ENCODE results near the gene TMEM229B.
A peak's percentile ranks its signal among the peaks of the same experiment; 100 is the strongest.

Gene TMEM229B

DNA sequence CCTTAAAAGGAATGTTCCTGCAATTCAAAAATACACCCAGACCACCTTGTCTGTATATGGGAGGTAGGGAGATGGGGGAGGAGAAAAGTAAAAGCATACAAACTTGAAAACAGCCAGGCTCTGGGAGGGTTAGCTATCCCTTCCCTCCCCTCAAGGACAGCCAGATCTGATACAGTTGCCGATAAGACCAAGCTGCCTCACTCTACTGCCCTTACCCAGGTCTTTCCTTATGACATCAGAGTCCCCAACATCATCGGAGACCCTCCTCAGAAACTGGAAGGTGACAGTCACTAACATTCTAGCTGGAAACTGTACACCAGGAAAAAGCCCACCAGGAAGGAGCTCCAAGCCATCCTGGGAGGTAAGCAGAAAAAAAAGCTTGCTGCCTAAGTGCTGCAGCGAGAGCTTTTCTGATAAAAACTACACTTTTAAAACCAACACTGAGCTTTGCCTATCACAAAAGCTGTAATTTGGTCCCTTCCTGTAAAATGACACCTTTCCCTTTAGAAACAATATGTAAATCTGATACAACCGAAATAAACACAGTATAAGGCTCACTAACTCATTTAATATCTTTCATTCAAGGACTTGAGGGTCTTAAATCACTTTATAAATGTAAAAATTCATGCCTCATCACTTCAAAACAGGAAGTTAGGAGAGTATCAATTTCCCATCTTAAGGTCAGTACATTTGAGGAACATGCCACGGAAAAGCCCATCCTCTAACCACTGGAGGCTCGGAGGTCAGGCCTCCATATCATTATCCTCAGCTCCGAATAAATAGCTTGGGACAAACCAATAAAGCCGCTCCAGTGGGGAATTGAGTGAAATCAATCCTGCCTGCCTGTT is 24.2 kb upstream of the TMEM229B start:
- in situ Hi-C loops (cut with HindIII; ENCODE audit: low pct_unique_long_range_greater_than_20kb, low sequenced_read_pairs) = no loop called here
- no peak for DNase-seq (ENCODE audit: low read depth in 1 of 2, low spot score in 1 of 2)
- TF ChIP-seq JUND (IDR thresholded peaks at IDR 0.05; ENCODE audit: low read depth) = no peak

DNA sequence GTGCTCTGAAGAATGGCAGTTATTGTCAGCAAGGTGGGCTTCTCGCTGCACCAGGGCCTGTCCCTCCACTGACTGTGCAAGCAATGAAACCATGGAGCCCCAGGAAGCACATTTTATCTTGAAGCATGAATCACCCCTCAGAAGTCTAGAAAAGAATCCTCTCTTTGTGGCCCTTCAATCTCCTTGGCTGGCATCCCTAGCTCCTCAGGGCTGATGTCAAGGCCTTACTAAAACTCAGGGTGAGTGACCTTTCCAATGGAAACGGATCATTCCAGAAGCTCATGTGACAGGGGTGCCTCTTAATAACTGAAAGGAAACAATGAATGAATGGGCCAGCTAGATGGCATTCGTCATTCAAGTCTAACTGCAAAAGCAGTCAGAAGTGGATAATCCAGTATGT is 22.3 kb upstream of the TMEM229B start:
- in situ Hi-C loops (cut with HindIII; ENCODE audit: low pct_unique_long_range_greater_than_20kb, low sequenced_read_pairs) = no loop called here
- no peak for TF ChIP-seq JUND (IDR thresholded peaks at IDR 0.05; ENCODE audit: low read depth)
- DNase-seq (ENCODE audit: low read depth in 1 of 2, low spot score in 1 of 2) = no peak

DNA sequence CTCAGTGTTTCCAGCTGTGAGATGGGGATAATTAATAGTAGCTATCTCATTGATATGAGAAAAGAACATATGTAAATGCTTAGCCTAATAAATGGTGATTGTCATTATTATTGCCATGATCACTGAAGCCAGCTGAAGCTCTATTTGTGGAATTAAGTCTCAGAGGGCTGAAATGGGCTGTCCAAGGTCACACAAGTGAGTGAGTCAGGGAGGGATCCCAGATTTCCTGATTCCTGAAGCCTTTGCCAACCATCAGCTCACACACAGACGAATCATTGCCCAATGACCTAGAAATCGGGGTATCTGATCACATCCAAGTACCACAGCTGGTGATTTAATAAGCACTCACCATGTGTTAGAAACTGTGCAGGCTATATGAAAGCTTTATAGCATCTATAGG is 21.6 kb upstream of the TMEM229B start:
- no peak for TF ChIP-seq JUND (IDR thresholded peaks at IDR 0.05; ENCODE audit: low read depth)
- in situ Hi-C loops (cut with HindIII; ENCODE audit: low pct_unique_long_range_greater_than_20kb, low sequenced_read_pairs) = no loop called here
- DNase-seq (ENCODE audit: low read depth in 1 of 2, low spot score in 1 of 2) = no peak

DNA sequence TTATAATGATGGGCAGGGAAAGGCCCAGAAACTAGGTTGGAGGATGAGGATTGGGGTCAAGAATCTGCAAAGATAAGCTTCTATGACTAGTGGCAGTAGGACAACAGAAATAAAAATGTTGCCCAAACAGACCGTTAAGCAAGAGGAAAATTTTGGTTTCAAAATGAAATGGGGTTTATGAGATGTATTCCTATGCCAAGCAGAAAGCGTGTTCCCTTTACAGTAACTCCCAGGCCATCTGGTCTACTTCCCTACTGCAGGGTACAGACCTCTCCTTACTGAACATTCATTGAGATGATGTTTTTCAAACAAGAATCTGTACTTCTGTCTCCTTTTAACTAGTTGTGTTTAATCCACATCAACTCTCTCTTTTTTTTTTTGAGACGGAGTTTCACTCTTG is 20.4 kb upstream of the TMEM229B start:
- no peak for TF ChIP-seq JUND (IDR thresholded peaks at IDR 0.05; ENCODE audit: low read depth)
- in situ Hi-C loops (cut with HindIII; ENCODE audit: low pct_unique_long_range_greater_than_20kb, low sequenced_read_pairs) = no loop called here
- DNase-seq (ENCODE audit: low read depth in 1 of 2, low spot score in 1 of 2) = no peak

DNA sequence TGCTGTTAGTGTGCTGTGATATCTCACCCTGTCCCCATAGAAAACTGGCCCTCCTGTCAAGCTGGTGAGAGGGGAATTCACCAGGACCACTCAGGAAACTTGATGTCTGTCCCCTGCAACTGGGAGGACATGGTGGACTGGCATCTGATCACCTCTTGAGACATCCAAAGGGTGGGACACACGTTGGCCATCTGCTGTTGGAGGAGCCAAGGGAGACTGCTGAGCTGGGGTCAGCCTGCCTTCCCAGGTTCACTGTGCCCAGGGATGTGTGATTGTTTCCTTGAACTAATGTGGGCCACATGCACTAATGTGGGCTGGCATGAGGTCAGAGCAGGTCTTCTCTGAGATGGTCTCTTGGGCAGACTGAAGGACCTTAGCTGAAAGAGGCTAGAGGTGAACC is 16.7 kb upstream of the TMEM229B start:
- TF ChIP-seq JUND (IDR thresholded peaks at IDR 0.05; ENCODE audit: low read depth) = no peak
- in situ Hi-C loops (cut with HindIII; ENCODE audit: low pct_unique_long_range_greater_than_20kb, low sequenced_read_pairs) = no loop called here
- no peak for DNase-seq (ENCODE audit: low read depth in 1 of 2, low spot score in 1 of 2)

DNA sequence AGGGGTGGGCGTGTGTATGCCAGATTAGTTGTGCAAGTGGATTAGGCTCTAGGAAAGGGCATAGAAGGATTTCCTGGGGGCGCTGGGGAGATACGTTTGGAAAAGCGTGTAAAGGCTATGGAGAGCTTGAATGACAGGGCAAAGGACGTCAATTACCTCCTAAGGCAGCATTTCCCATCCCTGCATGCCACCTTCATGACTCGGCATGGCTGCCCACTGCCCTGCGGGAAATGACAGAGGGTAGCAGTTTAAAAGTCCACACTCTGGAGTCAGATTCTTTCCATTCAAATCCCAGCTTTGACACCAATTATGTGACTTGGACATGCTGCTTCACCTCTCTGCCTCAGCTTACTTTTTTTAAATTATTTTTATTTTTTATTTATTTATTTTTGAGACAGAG is 14.8 kb upstream of the TMEM229B start:
- in situ Hi-C loops (cut with HindIII; ENCODE audit: low pct_unique_long_range_greater_than_20kb, low sequenced_read_pairs) = no loop called here
- DNase-seq (ENCODE audit: low read depth in 1 of 2, low spot score in 1 of 2) = no peak
- TF ChIP-seq JUND (IDR thresholded peaks at IDR 0.05; ENCODE audit: low read depth) = no peak

DNA sequence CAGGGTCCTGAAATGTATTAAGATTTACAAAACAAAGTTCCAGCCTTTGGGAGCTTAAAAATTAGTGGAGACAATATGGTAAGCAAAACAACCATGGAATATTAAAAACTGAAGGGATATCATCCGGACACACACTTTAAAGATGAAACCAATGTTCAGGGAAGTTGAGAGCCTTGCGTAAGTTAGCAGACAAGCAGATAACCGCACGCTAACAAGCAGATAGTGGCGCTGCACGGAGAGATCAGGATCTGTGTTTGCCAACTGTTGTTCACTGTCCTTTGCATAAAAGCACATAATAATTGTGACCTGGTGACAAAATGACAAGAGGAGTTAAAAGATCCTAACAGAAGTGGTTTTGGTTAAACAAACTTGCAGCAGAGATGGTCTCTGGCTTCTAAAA is 14.3 kb upstream of the TMEM229B start:
- in situ Hi-C loops (cut with HindIII; ENCODE audit: low pct_unique_long_range_greater_than_20kb, low sequenced_read_pairs) = no loop called here
- DNase-seq (ENCODE audit: low read depth in 1 of 2, low spot score in 1 of 2) = no peak
- TF ChIP-seq JUND (IDR thresholded peaks at IDR 0.05; ENCODE audit: low read depth) = no peak

DNA sequence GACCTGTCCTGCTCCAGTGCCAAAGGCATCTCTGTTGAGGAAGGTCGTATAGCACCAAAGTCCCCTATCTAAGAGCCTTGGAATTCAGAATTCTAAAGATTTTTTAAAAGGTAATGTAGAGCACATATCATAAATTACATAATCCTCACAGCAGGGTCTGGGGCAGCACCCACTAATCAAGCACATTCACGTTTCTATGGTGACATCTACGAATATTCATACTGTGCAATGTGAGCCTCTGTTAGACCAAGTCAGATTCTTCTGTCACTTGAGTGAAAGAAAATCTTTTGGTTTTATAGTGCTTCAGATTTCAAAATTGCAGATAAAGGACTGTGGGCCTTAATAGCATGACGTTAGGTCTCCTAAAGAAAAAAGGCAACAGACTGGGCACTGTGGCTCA is 13.1 kb upstream of the TMEM229B start:
- TF ChIP-seq JUND (IDR thresholded peaks at IDR 0.05; ENCODE audit: low read depth) = no peak
- in situ Hi-C loops (cut with HindIII; ENCODE audit: low pct_unique_long_range_greater_than_20kb, low sequenced_read_pairs) = no loop called here
- no peak for DNase-seq (ENCODE audit: low read depth in 1 of 2, low spot score in 1 of 2)

DNA sequence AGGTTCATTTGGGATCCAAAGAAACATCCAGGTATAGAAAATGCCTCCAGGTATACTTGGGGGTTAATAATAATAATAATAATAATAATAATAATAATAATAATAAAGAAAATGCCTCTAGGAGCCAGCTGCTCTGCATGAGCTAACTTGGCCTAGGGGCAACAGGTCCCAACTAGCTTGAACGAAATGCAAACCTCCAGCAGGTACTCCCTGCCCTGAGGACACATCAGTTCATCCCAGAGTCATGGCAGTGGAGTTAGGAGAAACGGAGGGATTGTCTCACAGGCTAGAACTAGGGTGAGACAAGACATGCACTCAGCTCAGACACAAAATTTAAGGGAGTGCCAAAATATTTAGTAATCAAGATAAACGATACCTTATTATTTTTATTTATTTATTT is 12.5 kb upstream of the TMEM229B start:
- no peak for TF ChIP-seq JUND (IDR thresholded peaks at IDR 0.05; ENCODE audit: low read depth)
- DNase-seq (ENCODE audit: low read depth in 1 of 2, low spot score in 1 of 2) = no peak

DNA sequence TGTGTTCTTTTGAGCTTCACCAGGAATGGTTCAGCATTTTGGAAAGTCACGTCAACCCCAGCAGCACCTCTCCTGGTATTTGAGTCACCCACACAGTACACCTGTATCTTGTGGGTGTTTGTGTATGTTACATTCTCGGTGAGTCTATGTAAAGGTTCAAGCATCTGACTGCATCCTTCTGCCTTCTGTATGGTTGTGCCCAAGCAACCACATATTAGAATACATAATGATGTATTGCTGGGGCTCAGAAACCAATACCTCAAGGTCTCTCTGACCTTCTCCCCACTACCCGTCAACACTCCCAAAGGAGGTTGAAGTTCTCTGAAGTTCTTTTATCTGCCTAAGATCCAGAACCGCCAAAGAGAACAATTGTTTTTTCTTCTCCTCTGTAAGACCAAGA is 9.2 kb upstream of the TMEM229B start:
- in situ Hi-C loops (cut with HindIII; ENCODE audit: low pct_unique_long_range_greater_than_20kb, low sequenced_read_pairs) = no loop called here
- TF ChIP-seq JUND (IDR thresholded peaks at IDR 0.05; ENCODE audit: low read depth) = no peak
- DNase-seq (ENCODE audit: low read depth in 1 of 2, low spot score in 1 of 2) = peak in 1 of 2 experiments; percentile 61

More for the DNA sequence above, 12.5 kb upstream of the TMEM229B start:
- in situ Hi-C loops (cut with HindIII; ENCODE audit: low pct_unique_long_range_greater_than_20kb, low sequenced_read_pairs) = no loop called here

DNA sequence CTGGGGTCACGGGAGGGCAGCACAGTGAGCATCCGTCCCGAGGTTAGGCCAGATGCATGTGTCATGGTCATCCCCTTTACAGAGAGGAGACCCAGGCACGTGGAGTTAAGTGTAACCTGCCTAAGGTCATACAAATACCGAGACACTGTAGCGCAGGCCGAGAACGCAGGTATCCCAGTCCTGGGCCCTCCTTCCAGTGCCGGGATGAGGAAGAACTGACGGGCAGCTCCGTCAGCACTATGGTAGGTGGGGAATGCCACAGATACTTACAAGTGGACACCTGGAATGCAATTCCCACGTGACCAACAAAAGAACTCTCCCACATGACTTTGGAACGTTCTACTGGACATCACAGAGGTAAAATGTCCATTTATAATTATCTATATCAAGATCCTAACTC is 8.7 kb upstream of the TMEM229B start:
- in situ Hi-C loops (cut with HindIII; ENCODE audit: low pct_unique_long_range_greater_than_20kb, low sequenced_read_pairs) = no loop called here
- peak in 1 of 2 experiments; percentile 21 for DNase-seq (ENCODE audit: low read depth in 1 of 2, low spot score in 1 of 2)
- no peak for TF ChIP-seq JUND (IDR thresholded peaks at IDR 0.05; ENCODE audit: low read depth)

DNA sequence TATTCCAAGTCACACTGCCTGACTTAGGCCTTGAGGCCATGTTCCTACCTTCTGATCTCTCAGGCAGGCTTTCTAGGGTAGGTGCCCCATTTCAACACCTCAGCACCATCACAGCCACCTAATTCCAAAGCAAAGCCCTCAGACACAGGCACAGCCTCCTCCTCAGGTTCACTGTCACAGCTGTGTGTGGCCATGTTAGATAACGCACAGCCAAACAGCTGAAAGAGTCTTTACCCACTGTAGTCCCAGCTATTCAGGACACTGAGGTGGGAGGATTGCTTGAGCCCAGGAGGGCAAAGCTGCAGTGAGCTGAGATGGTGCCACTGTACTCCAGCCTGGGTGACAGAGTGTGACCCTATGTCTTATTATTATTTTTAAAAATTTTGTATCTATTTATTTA is 7.3 kb upstream of the TMEM229B start:
- no peak for DNase-seq (ENCODE audit: low read depth in 1 of 2, low spot score in 1 of 2)
- no peak for TF ChIP-seq JUND (IDR thresholded peaks at IDR 0.05; ENCODE audit: low read depth)
- in situ Hi-C loops (cut with HindIII; ENCODE audit: low pct_unique_long_range_greater_than_20kb, low sequenced_read_pairs) = no loop called here

DNA sequence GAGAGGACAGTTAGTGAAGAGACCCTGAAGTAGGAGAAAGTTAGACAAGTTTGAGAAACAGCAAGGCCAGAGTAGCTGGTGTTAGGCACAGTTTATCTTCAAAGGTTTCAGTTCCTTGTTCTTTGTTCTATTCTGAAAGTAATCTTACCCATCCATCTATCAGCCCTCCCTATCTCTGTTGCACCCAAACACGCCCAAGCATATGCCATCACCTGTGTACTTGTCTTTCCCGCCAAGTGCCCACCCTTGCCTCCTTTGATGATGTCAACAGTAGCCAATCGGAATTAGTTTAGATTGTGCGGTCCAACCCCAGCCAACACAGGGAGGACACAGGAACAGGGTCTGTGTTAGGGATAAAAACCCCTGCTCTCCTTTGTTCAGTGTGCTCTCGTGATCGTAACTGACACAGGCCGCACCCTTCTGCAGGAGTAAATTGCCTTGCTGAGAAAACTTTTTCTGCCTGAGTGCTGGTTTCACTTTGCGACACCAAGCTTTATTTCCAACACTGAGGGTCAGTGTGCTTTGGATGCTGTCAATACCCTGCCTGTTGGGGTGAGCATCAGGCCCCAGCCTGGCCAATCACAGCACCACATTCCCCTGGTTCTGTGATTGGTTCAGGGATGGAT is 4.7 kb upstream of the TMEM229B start:
- DNase-seq (ENCODE audit: low read depth in 1 of 2, low spot score in 1 of 2) = no peak
- in situ Hi-C loops (cut with HindIII; ENCODE audit: low pct_unique_long_range_greater_than_20kb, low sequenced_read_pairs) = no loop called here
- TF ChIP-seq JUND (IDR thresholded peaks at IDR 0.05; ENCODE audit: low read depth) = no peak
